GM21723 (cell line): Measurements from ENCODE around the gene NPY4R2.
"Not testable (repeated sequence)": the region's sequence is repeated elsewhere in the genome, so short reads cannot be mapped to it uniquely, and the experiment has no call there.

Source experiments
- ATAC-seq: cut with Tn5 transposase; IDR thresholded peaks from one replicate; pipeline ENCODE4 v1.9.1; 2021; ENCODE audit warnings: mild to moderate bottlenecking, moderate library complexity; ENCODE audit not compliant: unreplicated experiment

The NPY4R2 gene

GRCh38 chr10:47928225-47928624 lies 9.8 kb downstream of the NPY4R2 start:
- not testable (repeated sequence) for ATAC-seq

GRCh38 chr10:47932824-47933223 lies 14.4 kb downstream of the NPY4R2 start:
- ATAC-seq: not testable (repeated sequence)

GRCh38 chr10:47933462-47933861 lies 15.0 kb downstream of the NPY4R2 start:
- ATAC-seq: not testable (repeated sequence)

- not testable (repeated sequence) for ATAC-seq
These were observed 18.3 kb downstream of the NPY4R2 start for GRCh38 chr10:47936772-47937228.

- not testable (repeated sequence) for ATAC-seq
These were observed 19.2 kb downstream of the NPY4R2 start for GRCh38 chr10:47937634-47938033.

GRCh38 chr10:47940821-47941220 lies 22.4 kb downstream of the NPY4R2 start:
- not testable (repeated sequence) for ATAC-seq

- not testable (repeated sequence) for ATAC-seq
These were observed 22.9 kb downstream of the NPY4R2 start for GRCh38 chr10:47941379-47941778.

- not testable (repeated sequence) for ATAC-seq
These were observed 24.0 kb downstream of the NPY4R2 start for GRCh38 chr10:47942351-47943019.

- ATAC-seq: not testable (repeated sequence)
These were observed 24.9 kb downstream of the NPY4R2 start for GRCh38 chr10:47943328-47943727.

GRCh38 chr10:47947424-47947823 lies 29.0 kb downstream of the NPY4R2 start:
- not testable (repeated sequence) for ATAC-seq

- not testable (repeated sequence) for ATAC-seq
These were observed 38.7 kb downstream of the NPY4R2 start for GRCh38 chr10:47957158-47957557.

GRCh38 chr10:47959677-47960076 lies 41.2 kb downstream of the NPY4R2 start:
- ATAC-seq: not testable (repeated sequence)

GRCh38 chr10:47960699-47961098 lies 42.2 kb downstream of the NPY4R2 start:
- not testable (repeated sequence) for ATAC-seq

GRCh38 chr10:47962785-47963184 lies 44.3 kb downstream of the NPY4R2 start:
- not testable (repeated sequence) for ATAC-seq

GRCh38 chr10:47964280-47965063 lies 46.0 kb downstream of the NPY4R2 start:
- not testable (repeated sequence) for ATAC-seq

GRCh38 chr10:47968988-47969387 lies 50.5 kb downstream of the NPY4R2 start:
- ATAC-seq: peak; percentile 92

GRCh38 chr10:47970047-47970446 lies 51.6 kb downstream of the NPY4R2 start:
- not testable (repeated sequence) for ATAC-seq

GRCh38 chr10:47971598-47971997 lies 53.1 kb downstream of the NPY4R2 start:
- not testable (repeated sequence) for ATAC-seq

GRCh38 chr10:47972077-47972476 lies 53.6 kb downstream of the NPY4R2 start:
- not testable (repeated sequence) for ATAC-seq
